ENCODE data around the gene CFAP299.
"Not testable (repeated sequence)": the region's sequence is repeated elsewhere in the genome, so short reads cannot be mapped to it uniquely, and the experiment has no call there.

The CFAP299 gene

DNA sequence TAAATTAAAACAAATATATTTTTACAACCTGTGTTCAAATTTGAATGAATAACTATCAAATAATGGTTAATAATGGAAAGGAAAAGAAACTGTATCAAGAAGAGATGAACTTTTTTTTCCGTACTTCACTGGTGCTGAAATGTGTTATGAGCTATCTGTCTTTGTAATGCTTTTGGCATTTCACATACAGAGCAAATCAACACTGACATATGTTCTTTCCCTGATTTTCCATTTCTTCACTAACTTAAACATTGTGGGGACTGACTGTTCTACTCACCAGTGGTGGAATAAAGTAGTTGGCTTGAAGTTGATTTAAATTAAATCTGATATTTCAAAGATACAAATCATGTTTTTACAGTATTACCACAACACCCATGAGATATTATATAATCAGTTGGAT is 390.9 kb downstream of the CFAP299 start:
- TF ChIP-seq, protein P1, sequence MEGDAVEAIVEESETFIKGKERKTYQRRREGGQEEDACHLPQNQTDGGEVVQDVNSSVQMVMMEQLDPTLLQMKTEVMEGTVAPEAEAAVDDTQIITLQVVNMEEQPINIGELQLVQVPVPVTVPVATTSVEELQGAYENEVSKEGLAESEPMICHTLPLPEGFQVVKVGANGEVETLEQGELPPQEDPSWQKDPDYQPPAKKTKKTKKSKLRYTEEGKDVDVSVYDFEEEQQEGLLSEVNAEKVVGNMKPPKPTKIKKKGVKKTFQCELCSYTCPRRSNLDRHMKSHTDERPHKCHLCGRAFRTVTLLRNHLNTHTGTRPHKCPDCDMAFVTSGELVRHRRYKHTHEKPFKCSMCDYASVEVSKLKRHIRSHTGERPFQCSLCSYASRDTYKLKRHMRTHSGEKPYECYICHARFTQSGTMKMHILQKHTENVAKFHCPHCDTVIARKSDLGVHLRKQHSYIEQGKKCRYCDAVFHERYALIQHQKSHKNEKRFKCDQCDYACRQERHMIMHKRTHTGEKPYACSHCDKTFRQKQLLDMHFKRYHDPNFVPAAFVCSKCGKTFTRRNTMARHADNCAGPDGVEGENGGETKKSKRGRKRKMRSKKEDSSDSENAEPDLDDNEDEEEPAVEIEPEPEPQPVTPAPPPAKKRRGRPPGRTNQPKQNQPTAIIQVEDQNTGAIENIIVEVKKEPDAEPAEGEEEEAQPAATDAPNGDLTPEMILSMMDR (IDR thresholded peaks at IDR 0.05; ENCODE audit: low read depth, low read length) = no peak
- H3K4me3 ChIP-seq (ENCODE audit: low read depth, low read length) = no peak overlapping the region

DNA sequence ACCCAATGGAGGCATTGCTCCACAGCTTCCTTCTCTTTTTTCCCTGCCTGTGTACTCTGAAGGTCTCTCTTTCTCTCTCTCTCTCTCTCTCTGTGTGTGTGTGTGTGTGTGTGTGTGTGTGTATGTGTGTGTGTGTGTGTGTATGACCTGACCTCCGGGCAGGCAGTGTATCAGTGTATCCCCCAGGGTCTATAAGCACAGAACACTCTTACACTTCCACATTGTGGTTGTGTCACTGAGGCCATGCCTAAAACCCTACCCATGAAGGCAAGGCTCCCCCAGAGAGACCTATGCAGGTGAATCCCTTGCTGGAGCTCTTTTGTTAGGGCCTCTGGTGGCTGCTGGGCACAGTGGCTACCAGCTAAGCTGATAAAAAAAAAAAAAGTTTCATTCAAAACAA is 394.6 kb downstream of the CFAP299 start:
- TF ChIP-seq, protein P1 (IDR thresholded peaks at IDR 0.05; ENCODE audit: low read depth, low read length) = no peak
- no peak overlapping the region for H3K4me3 ChIP-seq (ENCODE audit: low read depth, low read length)

DNA sequence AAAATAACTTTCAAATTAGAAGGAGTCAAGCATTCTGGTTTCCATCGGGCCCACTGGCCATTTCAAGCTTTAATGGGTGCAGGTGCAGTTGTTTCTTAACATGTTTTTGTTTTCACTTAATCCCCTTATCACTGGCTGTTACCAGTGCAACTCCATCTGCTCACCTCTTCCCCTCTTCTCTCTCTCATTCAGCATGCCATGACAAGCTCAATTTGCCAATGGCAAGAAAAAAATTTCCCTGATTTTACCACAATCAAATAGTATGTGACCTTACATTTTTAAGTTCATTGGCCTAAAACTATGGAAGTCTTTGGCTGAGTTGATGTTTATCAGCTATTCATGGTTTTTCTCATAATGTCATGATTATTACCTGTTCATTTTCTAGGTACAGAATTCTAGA is 395.9 kb downstream of the CFAP299 start:
- H3K4me3 ChIP-seq (ENCODE audit: low read depth, low read length) = no peak overlapping the region
- TF ChIP-seq, protein P1 (IDR thresholded peaks at IDR 0.05; ENCODE audit: low read depth, low read length) = no peak

DNA sequence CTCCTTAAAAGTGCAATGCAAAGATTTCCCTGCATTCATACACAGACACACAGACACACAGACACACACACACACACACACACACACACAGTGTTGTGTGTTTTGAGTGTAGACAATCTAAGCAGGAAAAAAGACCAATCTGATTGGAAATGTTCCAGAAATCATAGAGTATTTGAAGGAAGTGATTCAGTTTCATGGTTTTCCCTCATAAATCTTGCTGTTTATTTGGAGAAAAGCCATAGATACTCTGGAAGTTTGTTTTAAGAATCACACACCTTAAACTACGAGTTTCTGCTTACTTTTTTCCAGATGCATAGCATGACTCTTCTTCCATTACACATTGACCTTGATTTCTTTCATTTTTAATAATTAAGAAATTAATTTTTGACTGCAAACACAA is 396.5 kb downstream of the CFAP299 start:
- TF ChIP-seq, protein P1 (IDR thresholded peaks at IDR 0.05; ENCODE audit: low read depth, low read length) = no peak
- H3K4me3 ChIP-seq (ENCODE audit: low read depth, low read length) = no peak overlapping the region

DNA sequence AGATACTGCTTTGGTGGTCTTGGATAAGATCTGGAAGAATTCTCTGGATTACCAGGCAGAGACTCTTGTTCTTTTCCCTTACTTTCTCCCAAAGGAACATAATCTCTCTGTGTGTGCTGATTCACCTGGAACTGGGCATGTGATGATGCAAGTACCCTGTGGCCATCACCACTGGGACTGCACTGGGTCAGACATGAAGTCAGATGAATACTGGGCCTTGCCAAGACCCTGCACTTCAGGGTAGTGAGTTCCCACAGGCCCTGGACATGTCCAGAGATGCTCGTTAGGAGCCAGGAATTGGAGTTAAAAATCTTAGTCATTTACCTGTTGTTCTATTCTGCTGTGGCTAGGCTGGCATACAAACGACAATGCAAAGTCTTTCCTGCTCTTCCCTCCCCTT is 404.8 kb downstream of the CFAP299 start:
- TF ChIP-seq, protein P1 (IDR thresholded peaks at IDR 0.05; ENCODE audit: low read depth, low read length) = no peak
- H3K4me3 ChIP-seq (ENCODE audit: low read depth, low read length) = no peak overlapping the region

DNA sequence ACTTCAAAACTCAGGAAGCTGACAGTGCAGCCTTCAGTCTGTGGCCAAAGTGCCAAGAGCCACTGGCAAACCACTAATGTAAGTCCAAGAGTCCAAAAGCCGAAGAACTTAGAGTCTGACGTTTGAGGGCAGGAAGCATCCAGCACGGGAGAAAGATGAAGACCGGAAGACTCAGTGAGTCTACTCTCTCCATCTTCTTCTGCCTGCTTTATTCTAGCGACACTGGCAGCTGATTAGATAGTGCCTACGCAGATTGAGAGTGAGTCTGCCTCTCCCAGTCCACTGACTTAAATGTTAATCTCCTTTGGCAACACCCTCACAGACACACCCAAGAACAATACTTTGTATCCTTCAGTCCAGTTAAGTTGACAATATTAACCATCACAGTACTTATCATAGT is 414.0 kb downstream of the CFAP299 start:
- H3K4me3 ChIP-seq (ENCODE audit: low read depth, low read length) = not testable (repeated sequence)

DNA sequence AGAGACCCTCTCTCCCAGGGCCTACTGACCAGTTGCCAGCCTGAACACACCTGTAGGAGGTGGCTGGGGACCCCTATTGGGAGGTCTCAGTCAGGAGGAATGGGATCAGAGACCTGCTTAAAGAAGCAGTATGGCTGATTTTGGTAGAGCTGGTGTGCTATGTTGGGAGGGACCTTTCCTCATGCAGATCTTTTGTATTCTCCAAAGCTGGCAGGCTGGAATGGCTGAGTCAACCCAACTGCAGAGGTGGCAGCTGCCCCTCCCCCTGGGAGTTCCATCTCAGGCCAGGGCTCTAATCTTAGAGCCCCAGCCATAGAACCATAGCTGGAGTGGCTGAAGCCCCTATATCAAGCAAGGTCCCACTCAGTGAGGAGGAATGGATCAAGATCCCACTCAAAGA is 415.7 kb downstream of the CFAP299 start:
- TF ChIP-seq, protein P1 (IDR thresholded peaks at IDR 0.05; ENCODE audit: low read depth, low read length) = no peak

DNA sequence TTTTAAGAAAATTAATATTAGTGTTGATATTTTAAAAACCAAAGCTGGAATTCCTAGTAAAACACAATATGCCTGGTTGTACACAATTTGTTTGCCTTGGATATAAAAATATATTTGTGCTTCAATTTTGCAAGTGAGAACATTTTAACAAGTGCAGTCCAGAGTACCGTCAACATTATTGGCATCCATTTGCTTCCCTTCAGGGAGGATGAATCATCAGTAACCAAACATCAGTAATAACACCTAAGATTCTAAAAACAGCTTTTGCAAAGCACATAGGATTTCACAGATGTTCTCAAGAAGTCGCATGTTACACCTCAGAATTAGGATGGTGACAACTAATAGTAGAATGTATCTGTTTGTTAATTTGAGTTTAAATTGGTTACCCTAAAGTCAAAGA is 432.4 kb downstream of the CFAP299 start:
- no peak overlapping the region for H3K4me3 ChIP-seq (ENCODE audit: low read depth, low read length)
- TF ChIP-seq, protein P1 (IDR thresholded peaks at IDR 0.05; ENCODE audit: low read depth, low read length) = no peak

More for the DNA sequence above, 415.7 kb downstream of the CFAP299 start:
- no peak overlapping the region for H3K4me3 ChIP-seq (ENCODE audit: low read depth, low read length)

Measured in WI38 (cell line).